A549 (cell line): ENCODE data around the gene MRPS15. TPM values are rescaled to one million over a fixed set of nuclear protein-coding genes. Genes with fewer than 3 reads are reported as not detected.

Experiments used
- ATAC-seq, 2 experiments: fragments of 200-7000 bp in 1 of 2; fragments of >200 bp in 1 of 2; cut with Nextera tagmentation in 1 of 2; cut with Tn5 transposase in 1 of 2; 3 replicates each; pipeline versions ENCODE4 v1.8.0 to v1.9.1; 2018 to 2020; ENCODE audit warnings: mild to moderate bottlenecking in 1 of 2, moderate library complexity in 1 of 2
- CTCF ChIA-PET: fragments of 300-600 bp; sonication (Branson Sonifier 250); formaldehyde crosslinking; extraction: SDS; loops from one replicate; lab custom pipeline; 2021; ENCODE audit warnings: antibody characterized with exemption, inconsistent platforms; lab: Yijun Ruan, JAX
- POLR2A ChIA-PET: fragments of 350-600 bp; formaldehyde crosslinking; extraction: SDS; loops from one replicate; lab custom pipeline; 2021; ENCODE audit warnings: antibody characterized with exemption, inconsistent platforms; lab: Yijun Ruan, JAX
- DNase-seq, 2 experiments: peaks; one replicate each; pipeline versions ENCODE4 v3.0.0 to v3.0.0-alpha.2; 2011 to 2016; ENCODE audit warnings: low read depth in 1 of 2, low spot score in 1 of 2
- FAIRE-seq: peaks from 2 replicates; lab custom pipeline; 2011; peaks lifted over from hg19 to GRCh38; lab: Jason Lieb, UNC
- H3K27ac ChIP-seq, 2 experiments: fragments of >200 bp; sonication (Bioruptor Twin); formaldehyde crosslinking; 3 replicates each; pipeline ENCODE4 v1.5.1; 2016 to 2017
- H3K4me1 ChIP-seq: fragments of >200 bp; sonication (Bioruptor Twin); formaldehyde crosslinking; 3 replicates; pipeline ENCODE4 v1.6.1; 2016
- H3K4me2 ChIP-seq: fragments of >200 bp; sonication (Bioruptor Twin); formaldehyde crosslinking; 3 replicates; pipeline ENCODE4 v1.6.1; 2016
- H3K4me3 ChIP-seq: fragments of >200 bp; sonication (Bioruptor Twin); formaldehyde crosslinking; 3 replicates; pipeline ENCODE4 v1.5.1; 2016
- H3K9me3 ChIP-seq: fragments of >200 bp; sonication (Bioruptor Twin); formaldehyde crosslinking; 3 replicates; pipeline ENCODE4 v1.6.1; 2016
- ATOH8 ChIP-seq: fragments of 250-450 bp; sonication (Bioruptor Pico); IDR thresholded peaks from 2 replicates; pipeline ENCODE4 v1.5.0; 2020; ENCODE audit warnings: low read depth, mild to moderate bottlenecking, moderate library complexity
- CBX2 ChIP-seq: fragments of 200-600 bp; sonication (generic); IDR thresholded peaks from 2 replicates; pipeline ENCODE4 v1.6.1; 2016; ENCODE audit warnings: low read depth, mild to moderate bottlenecking, borderline replicate concordance
- CBX8 ChIP-seq: fragments of 200-600 bp; sonication (generic); IDR thresholded peaks from 2 replicates; pipeline ENCODE4 v1.6.1; 2016
- CEBPB ChIP-seq, 2 experiments: fragments of >200 bp in 1 of 2; sonication (Bioruptor Twin) in 1 of 2; formaldehyde crosslinking in 1 of 2; IDR thresholded peaks; 2 replicates each; pipeline ENCODE4 v1.6.1; 2012 to 2016
- CHD4 ChIP-seq: fragments of 200-600 bp; sonication (generic); IDR thresholded peaks from 2 replicates; pipeline ENCODE4 v1.6.1; 2016; ENCODE audit warnings: antibody characterized with exemption, mild to moderate bottlenecking, borderline replicate concordance
- EHF ChIP-seq: fragments of 250-450 bp; sonication (Bioruptor Pico); IDR thresholded peaks from 2 replicates; pipeline ENCODE4 v1.5.0; 2020; ENCODE audit warnings: mild to moderate bottlenecking
- EP300 ChIP-seq, 2 experiments: fragments of >200 bp; sonication (Bioruptor Twin); formaldehyde crosslinking; IDR thresholded peaks; 2 replicates in 1 of 2; 3 replicates in 1 of 2; pipeline ENCODE4 v1.6.1; 2016 to 2017
- ESRRA ChIP-seq: fragments of 150-350 bp; IDR thresholded peaks from 2 replicates; pipeline ENCODE4 v1.6.1; 2014; ENCODE audit warnings: mild to moderate bottlenecking, low read length, borderline replicate concordance
- FOSB ChIP-seq: fragments of 250-450 bp; sonication (Bioruptor Pico); IDR thresholded peaks from 2 replicates; pipeline ENCODE4 v1.5.0; 2020; ENCODE audit warnings: mild to moderate bottlenecking, moderate library complexity
- HDAC2 ChIP-seq: fragments of 200-600 bp; sonication (generic); IDR thresholded peaks from 2 replicates; pipeline ENCODE4 v1.6.1; 2016
- HES2 ChIP-seq: fragments of >200 bp; sonication (Bioruptor Twin); formaldehyde crosslinking; IDR thresholded peaks from 2 replicates; pipeline ENCODE4 v1.6.1; 2016
- HOXA7 ChIP-seq: fragments of 250-450 bp; sonication (Bioruptor Pico); IDR thresholded peaks from 2 replicates; pipeline ENCODE4 v1.5.0; 2020; ENCODE audit warnings: mild to moderate bottlenecking, moderate library complexity
- HOXB13 ChIP-seq: fragments of 250-450 bp; sonication (Bioruptor Pico); IDR thresholded peaks from 2 replicates; pipeline ENCODE4 v1.5.0; 2020; ENCODE audit warnings: low read depth, mild to moderate bottlenecking, moderate library complexity
- HOXB5 ChIP-seq: fragments of 250-450 bp; sonication (Bioruptor Pico); IDR thresholded peaks from 2 replicates; pipeline ENCODE4 v1.5.0; 2020; ENCODE audit warnings: mild to moderate bottlenecking, moderate library complexity
- MAFK ChIP-seq: fragments of 450-650 bp; IDR thresholded peaks from 2 replicates; pipeline ENCODE4 v1.6.1; 2014; ENCODE audit not compliant: partially characterized antibody
- MAX ChIP-seq: IDR thresholded peaks from 2 replicates; pipeline ENCODE4 v1.6.1; 2012
- MYC ChIP-seq: IDR thresholded peaks from 2 replicates; pipeline ENCODE4 v1.6.1; 2012; ENCODE audit warnings: mild to moderate bottlenecking, inconsistent platforms, low read length, improper control_type of control experiment, borderline replicate concordance
- NR3C1 ChIP-seq: fragments of >200 bp; sonication (Bioruptor Twin); formaldehyde crosslinking; IDR thresholded peaks from 3 replicates; pipeline ENCODE4 v1.6.1; 2017
- RARB ChIP-seq: fragments of 250-450 bp; sonication (Bioruptor Pico); IDR thresholded peaks from 2 replicates; pipeline ENCODE4 v1.8.0; 2021; ENCODE audit warnings: mild to moderate bottlenecking, moderate library complexity
- RNF2 ChIP-seq: fragments of 200-600 bp; sonication (generic); IDR thresholded peaks from 2 replicates; pipeline ENCODE4 v1.6.1; 2016; ENCODE audit warnings: low read depth, mild to moderate bottlenecking, antibody characterized with exemption, moderate library complexity, borderline replicate concordance
- SMC3 ChIP-seq: fragments of >200 bp; sonication (Bioruptor Twin); formaldehyde crosslinking; IDR thresholded peaks from 3 replicates; pipeline ENCODE4 v1.6.1; 2018; ENCODE audit warnings: inconsistent platforms
- SREBF2 ChIP-seq: fragments of 450-650 bp; IDR thresholded peaks from 2 replicates; pipeline ENCODE4 v1.6.1; 2014; ENCODE audit warnings: mild to moderate bottlenecking, moderate library complexity
- USF2 ChIP-seq: fragments of 450-650 bp; IDR thresholded peaks from 2 replicates; pipeline ENCODE4 v1.6.1; 2014; ENCODE audit warnings: antibody characterized with exemption
- ZFP36 ChIP-seq: fragments of 450-650 bp; IDR thresholded peaks from 2 replicates; pipeline ENCODE4 v1.6.1; 2014; ENCODE audit warnings: borderline replicate concordance; ENCODE audit not compliant: partially characterized antibody
- ZSCAN20 ChIP-seq: fragments of 250-450 bp; sonication (Bioruptor Pico); IDR thresholded peaks from 2 replicates; pipeline ENCODE4 v1.8.0; 2022; ENCODE audit warnings: mild to moderate bottlenecking, moderate library complexity
- WGBS: methylation state at CpG from one replicate; pipeline ENCODE4 v1.1.6; 2017; ENCODE audit errors: missing lambda C conversion rate; 5-methylcytosine and 5-hydroxymethylcytosine counted together
- polyA plus RNA-seq, 4 experiments: library from polyadenylated mRNA; depleted of rRNA in 3 of 4; stranded (reverse); fragments of >200 nt; fragmentation: RNase III in 1 of 4; extraction: RNeasy Plus Mini Kit Qiagen cat#74134 plus additional on column Dnase treatment in 1 of 4; gene quantifications; 2 replicates in 3 of 4; 3 replicates in 1 of 4; pipeline ENCODE4 v1.2.3, GENCODE V29; 2011 to 2017

The MRPS15 gene
- polyA plus RNA-seq, 2 of the 4 experiments (the other 2 are of a cell fraction), result 74.7 to 79.7 TPM

- POLR2A ChIA-PET, result interaction anchor here (0.6 kb wide), 1 partner anchor 131 kb away, joined by 3 read pairs; no protein-coding TSS in a partner anchor
Measured at GRCh38 chr1:36472656-36473055, 8.5 kb upstream of the MRPS15 start.

GRCh38 chr1:36471830-36472641 lies 7.9 kb upstream of the MRPS15 start:
- Histone ChIP-seq H3K9me3 (no peaks in the 10 kb centered on the region), H3K4me1 (no peaks in the 10 kb centered on the region), H3K27ac (no peak overlapping the region), H3K4me3 (no peak overlapping the region), H3K4me2 (no peak overlapping the region)
- TF ChIP-seq ATOH8, result no peak
- no peak for TF ChIP-seq CBX2
- TF ChIP-seq HOXA7, result no peak
- POLR2A ChIA-PET, result interaction anchor here (0.6 kb wide), 1 partner anchor 130 kb away, joined by 3 read pairs; no protein-coding TSS in a partner anchor
- CTCF ChIA-PET, result no interaction called here
- 74% methylated on average over 14 of the region's 22 CpGs for WGBS
- ATAC-seq (peak; percentile 39 to 51; a peak in 4 of 6 replicates), FAIRE-seq (no peak), DNase-seq (no peak)

More at GRCh38 chr1:36472656-36473055, 8.5 kb upstream of the MRPS15 start:
- ATAC-seq, result no peak; a peak in 1 of 6 replicates
- H3K9me3 ChIP-seq, result no peaks in the 10 kb centered on the region
- H3K4me1 ChIP-seq, result no peaks in the 10 kb centered on the region
- H3K27ac ChIP-seq, result no peak overlapping the region
- no peak overlapping the region for H3K4me2 ChIP-seq
- CTCF ChIA-PET, result no interaction called here
- WGBS, result 75% methylated on average over 6 of the region's 6 CpGs
- no peak overlapping the region for H3K4me3 ChIP-seq
- TF ChIP-seq HDAC2 (no peak), SMC3 (no peak), RARB (no peak), ZSCAN20 (no peak), RNF2 (no peak), EP300 (IDR thresholded peaks at IDR 0.05) (no peak), HOXB5 (no peak), HES2 (no peak), HOXB13 (CRISPR knock-in tag) (no peak), MAX (no peak), SREBF2 (no peak), CEBPB (IDR thresholded peaks at IDR 0.05) (no peak), MAFK (no peak), EHF (CRISPR knock-in tag) (no peak), ESRRA (no peak)
- TF ChIP-seq, all 56 proteins: peak for 0
- FAIRE-seq (no peak), DNase-seq (no peak)

- ChIA-PET CTCF (no interaction called here), POLR2A (no interaction called here)
- FAIRE-seq (no peak), DNase-seq (no peak), ATAC-seq (no peak)
- WGBS, result 48% methylated on average over 2 of the region's 2 CpGs
- TF ChIP-seq FOSB (CRISPR knock-in tag) (no peak), CBX8 (no peak), MAX (no peak), NR3C1 (no peak), HOXB13 (CRISPR knock-in tag) (no peak), MYC (no peak), USF2 (no peak), ESRRA (no peak), CHD4 (no peak), ZFP36 (no peak)
- peaks cover 13% of the 10 kb centered on the region for H3K4me1 ChIP-seq
- H3K27ac ChIP-seq, result no peak overlapping the region
- H3K4me3 ChIP-seq, result no peak overlapping the region
- H3K9me3 ChIP-seq, result no peaks in the 10 kb centered on the region
- no peak overlapping the region for H3K4me2 ChIP-seq
Measured at GRCh38 chr1:36469163-36469562, 5.0 kb upstream of the MRPS15 start.
